GM12878 (cell line): ENCODE data around the gene WWP2. TPM values are rescaled to one million over a fixed set of nuclear protein-coding genes. Genes with fewer than 3 reads are reported as not detected.

Experiments
- ATAC-seq: fragments of 200-7000 bp; cut with Tn5 transposase; 3 replicates; pipeline ENCODE4 v1.9.1; 2020; ENCODE audit warnings: mild to moderate bottlenecking, moderate library complexity
- BruUV-seq: library from RNA; stranded (reverse); fragments of 400-500 nt; replicated peaks from 2 replicates; lab custom pipeline; 2021; lab: Mats Ljungman, UMichigan
- CTCF ChIA-PET: fragments of 300-600 bp; sonication (Branson Sonifier 250); formaldehyde crosslinking; extraction: SDS; loops from one replicate; lab custom pipeline; 2021; ENCODE audit warnings: inconsistent platforms; lab: Yijun Ruan, JAX
- POLR2A ChIA-PET: fragments of 350-600 bp; formaldehyde crosslinking; extraction: SDS; loops from one replicate; lab custom pipeline; 2021; ENCODE audit warnings: inconsistent platforms; lab: Charles Lee
- RAD21 ChIA-PET: fragments of 300-600 bp; sonication (Branson Sonifier 250); formaldehyde crosslinking; loops from one replicate; lab custom pipeline; 2023; ENCODE audit warnings: antibody characterized with exemption; ENCODE audit not compliant: unreplicated experiment; lab: Charles Lee
- SMC1A ChIA-PET: fragments of 300-600 bp; sonication (Branson Sonifier 250); formaldehyde crosslinking; loops from one replicate; lab custom pipeline; 2023; ENCODE audit not compliant: unreplicated experiment, uncharacterized antibody; lab: Charles Lee
- DNase-seq: peaks from one replicate; pipeline ENCODE4 v3.0.0-alpha.2; 2011; ENCODE audit warnings: low read depth, low spot score
- FAIRE-seq: peaks from 3 replicates; lab custom pipeline; 2011; peaks lifted over from hg19 to GRCh38; lab: Jason Lieb, UNC
- H2AFZ ChIP-seq: 2 replicates; pipeline ENCODE4 v1.6.0; 2011; ENCODE audit warnings: low read depth, low read length, control low read depth; ENCODE audit not compliant: control insufficient read depth
- H3K27ac ChIP-seq: 2 replicates; pipeline ENCODE4 v1.5.1; 2011; ENCODE audit warnings: control low read depth; ENCODE audit not compliant: control insufficient read depth, insufficient read depth
- H3K27me3 ChIP-seq, 2 experiments: replicated peaks in 1 of 2; 2 replicates each; pipeline versions ENCODE4 v1.6.0 to v1.6.1; 2011; ENCODE audit warnings: low read length in 1 of 2; ENCODE audit not compliant: control insufficient read depth in 2 of 2, insufficient read depth in 2 of 2
- H3K36me3 ChIP-seq, 2 experiments: 2 replicates each; pipeline ENCODE4 v1.5.1; 2011; ENCODE audit warnings: low read length in 1 of 2; ENCODE audit not compliant: control insufficient read depth in 2 of 2, insufficient read depth in 2 of 2
- H3K4me1 ChIP-seq: 2 replicates; pipeline ENCODE4 v1.6.1; 2011; ENCODE audit warnings: mild to moderate bottlenecking, low read length, moderate library complexity, mixed read lengths; ENCODE audit not compliant: control insufficient read depth, insufficient read depth
- H3K4me2 ChIP-seq: 2 replicates; pipeline ENCODE4 v1.6.0; 2011; ENCODE audit warnings: control low read depth; ENCODE audit not compliant: control insufficient read depth, insufficient read depth
- H3K4me3 ChIP-seq: fragments of 200-600 bp; sonication (generic); 2 replicates; pipeline ENCODE4 v1.5.1; 2016
- H3K79me2 ChIP-seq: 2 replicates; pipeline ENCODE4 v1.6.0; 2011; ENCODE audit warnings: low read length; ENCODE audit not compliant: control insufficient read depth, insufficient read depth
- H3K9ac ChIP-seq: 2 replicates; pipeline ENCODE4 v1.8.0; 2011; ENCODE audit warnings: low read length, control low read depth, mixed read lengths; ENCODE audit not compliant: control insufficient read depth, insufficient read depth
- H3K9me3 ChIP-seq: replicated peaks from 3 replicates; pipeline ENCODE4 v1.5.1; 2011; ENCODE audit warnings: mild to moderate bottlenecking, low read length; ENCODE audit not compliant: control insufficient read depth, insufficient read depth
- H4K20me1 ChIP-seq: 2 replicates; pipeline ENCODE4 v1.6.0; 2011; ENCODE audit not compliant: control insufficient read depth, insufficient read depth
- E4F1 ChIP-seq: fragments of 450-650 bp; IDR thresholded peaks from 2 replicates; pipeline ENCODE4 v1.6.1; 2018; ENCODE audit warnings: borderline replicate concordance, mild to moderate bottlenecking; ENCODE audit not compliant: partially characterized antibody
- EGR1 ChIP-seq, 2 experiments: IDR thresholded peaks; 1 replicate in 1 of 2; 2 replicates in 1 of 2; pipeline ENCODE4 v1.6.1; 2011 to 2012; ENCODE audit warnings: low read depth in 2 of 2, low read length in 2 of 2, borderline replicate concordance in 1 of 2, mild to moderate bottlenecking in 1 of 2, moderate library complexity in 1 of 2
- NFIC ChIP-seq: IDR thresholded peaks from 2 replicates; pipeline ENCODE4 v1.6.1; 2012; ENCODE audit warnings: low read depth, mild to moderate bottlenecking, inconsistent platforms, low read length, moderate library complexity
- NFYB ChIP-seq: IDR thresholded peaks from 2 replicates; pipeline ENCODE4 v1.6.1; 2011; ENCODE audit warnings: low read depth, mild to moderate bottlenecking, low read length, improper control_type of control experiment, moderate library complexity; ENCODE audit not compliant: insufficient read depth
- SUPT20H ChIP-seq: IDR thresholded peaks from 2 replicates; pipeline ENCODE4 v1.6.1; 2011; ENCODE audit warnings: low read depth, mild to moderate bottlenecking, low read length, moderate library complexity, borderline replicate concordance; ENCODE audit not compliant: control insufficient read depth
- ZBED1 ChIP-seq: IDR thresholded peaks from 2 replicates; pipeline ENCODE4 v1.6.1; 2016; ENCODE audit warnings: borderline replicate concordance
- ZNF207 ChIP-seq: fragments of 450-650 bp; IDR thresholded peaks from 2 replicates; pipeline ENCODE4 v1.6.1; 2014; ENCODE audit warnings: antibody characterized with exemption, mild to moderate bottlenecking, borderline replicate concordance
- ZNF622 ChIP-seq: fragments of 450-650 bp; IDR thresholded peaks from 2 replicates; pipeline ENCODE4 v1.6.1; 2017; ENCODE audit warnings: mild to moderate bottlenecking, inconsistent platforms
- ZZZ3 ChIP-seq: IDR thresholded peaks from 2 replicates; pipeline ENCODE4 v1.6.1; 2011; ENCODE audit warnings: low read depth; ENCODE audit not compliant: control insufficient read depth, insufficient read length
- WGBS: methylation state at CpG from one replicate; pipeline ENCODE4 v1.1.6; 2016; ENCODE audit warnings: low lambda C conversion rate; ENCODE audit not compliant: insufficient replicate concordance, insufficient coverage; ENCODE audit errors: missing lambda C conversion rate; 5-methylcytosine and 5-hydroxymethylcytosine counted together
- in situ Hi-C: fragments of 300-500 bp; cut with MboI; formaldehyde crosslinking; loops from 9 replicates; pipeline ENCODE4 v1.14.3; 2018; ENCODE audit warnings: mixed read lengths
- intact Hi-C: fragments of 100-400 bp; cut with micrococcal nuclease; formaldehyde crosslinking; loops from one replicate; pipeline ENCODE4 v1.14.2; 2022; ENCODE audit not compliant: unreplicated experiment
- polyA plus RNA-seq, 11 experiments: library from polyadenylated mRNA; depleted of rRNA in 4 of 11; unstranded in 6 of 11; stranded (reverse) in 5 of 11; fragments of >200 nt; fragmentation: Nextera tagmentation in 4 of 11; fragmentation: Illumina TruSeq in 1 of 11; extraction: Ambion mirVana in 4 of 11; extraction: Trizol in 1 of 11; gene quantifications; 1 replicate in 1 of 11; 2 replicates in 10 of 11; pipeline versions ENCODE4 v1.2.1 to v1.2.3, GENCODE V29; 2011 to 2016; ENCODE audit warnings: inconsistent platforms in 2 of 11, missing spikeins in 2 of 11, low read depth in 1 of 11
- total RNA-seq, 4 experiments: library from RNA; depleted of rRNA in 3 of 4; stranded (reverse); fragments of >200 nt in 3 of 4; fragmentation: Illumina TruSeq in 1 of 4; extraction: Trizol in 1 of 4; gene quantifications; 2 replicates each; pipeline versions ENCODE4 v1.2.1 to v1.2.3, GENCODE V29; 2013 to 2021
- TF ChIP-seq, protein P1 (sequence below): IDR thresholded peaks from 2 replicates; pipeline ENCODE4 v1.6.1; 2012; ENCODE audit warnings: low read depth, low read length, improper control_type of control experiment
- TF ChIP-seq, protein P2 (sequence below): fragments of 450-650 bp; IDR thresholded peaks from 2 replicates; pipeline ENCODE4 v1.6.1; 2016; ENCODE audit warnings: mild to moderate bottlenecking

WWP2 gene
- total and polyA plus RNA-seq, 10 of the 15 experiments (the other 5 are each of a cell fraction or from before 2014, with no cell fraction given), result 2.8 to 47.0 (median 23.8) TPM

DNA sequence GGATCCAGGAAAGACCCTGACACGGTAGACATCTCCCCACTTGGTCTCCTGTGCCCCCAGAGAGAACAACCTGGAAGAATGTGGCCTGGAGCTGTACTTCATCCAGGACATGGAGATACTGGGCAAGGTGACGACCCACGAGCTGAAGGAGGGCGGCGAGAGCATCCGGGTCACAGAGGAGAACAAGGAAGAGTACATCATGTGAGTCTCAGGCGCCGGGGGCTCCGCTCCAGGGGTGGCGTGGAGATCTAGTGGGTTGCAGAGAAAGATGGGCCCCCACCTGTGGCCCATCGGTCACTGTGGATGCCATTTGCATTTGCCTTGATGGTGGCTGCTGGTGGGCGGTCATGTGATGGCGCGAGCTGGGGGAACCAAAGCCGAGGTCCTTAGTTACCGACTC, 174.1 kb downstream of the WWP2 start:
- peaks cover 6 to 9% of the 10 kb centered on the region in 2 experiments; a peak in 3 of 4 replicates for H3K36me3 ChIP-seq
- in situ Hi-C loops, result no loop called here
- BruUV-seq, result no TSS peak

DNA sequence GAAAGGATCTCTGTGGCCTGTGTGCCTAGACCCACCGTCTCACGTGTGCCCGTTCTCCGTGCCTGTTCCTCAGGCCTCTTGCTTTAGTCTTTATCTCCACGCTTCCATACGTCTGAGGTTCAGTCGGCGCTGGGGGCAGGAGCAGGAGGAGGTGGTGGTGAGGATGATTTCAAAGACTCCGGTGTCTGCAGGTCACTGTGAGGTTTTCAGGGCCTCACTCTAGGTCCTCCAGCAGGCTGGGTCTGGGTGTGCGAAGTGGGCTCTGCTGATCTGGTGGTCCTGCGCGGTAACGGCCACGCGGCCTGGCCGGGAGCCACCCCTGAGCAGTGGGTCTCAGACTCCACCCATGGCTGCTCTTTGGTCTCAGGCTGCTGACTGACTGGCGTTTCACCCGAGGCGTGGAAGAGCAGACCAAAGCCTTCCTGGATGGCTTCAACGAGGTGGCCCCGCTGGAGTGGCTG, 174.6 kb downstream of the WWP2 start:
- H3K9ac ChIP-seq, result no peak overlapping the region
- WGBS, result 98% methylated on average over 21 of the region's 21 CpGs
- no peak overlapping the region for H3K4me2 ChIP-seq
- intact Hi-C loops (no loop called here), in situ Hi-C loops (no loop called here)
- peaks cover 4 to 9% of the 10 kb centered on the region in 2 experiments; a peak in 3 of 4 replicates for H3K36me3 ChIP-seq
- DNase-seq (no peak), FAIRE-seq (no peak), ATAC-seq (no peak)
- no peaks in the 10 kb centered on the region for H3K9me3 ChIP-seq
- BruUV-seq, result no TSS peak
- ChIA-PET CTCF (no interaction called here), POLR2A (no interaction called here), RAD21 (no interaction called here), SMC1A (no interaction called here)
- H2AFZ ChIP-seq, result no peak overlapping the region
- no peak overlapping the region for H3K27ac ChIP-seq
- no peaks in the 10 kb centered on the region for H3K79me2 ChIP-seq
- H3K4me3 ChIP-seq, result no peak overlapping the region
- no peaks in the 10 kb centered on the region for H3K27me3 ChIP-seq
- no peaks in the 10 kb centered on the region for H3K4me1 ChIP-seq
- H4K20me1 ChIP-seq, result no peaks in the 10 kb centered on the region
- TF ChIP-seq ZBED1, result no peak
- TF ChIP-seq SUPT20H, result no peak
- TF ChIP-seq, protein P1, sequence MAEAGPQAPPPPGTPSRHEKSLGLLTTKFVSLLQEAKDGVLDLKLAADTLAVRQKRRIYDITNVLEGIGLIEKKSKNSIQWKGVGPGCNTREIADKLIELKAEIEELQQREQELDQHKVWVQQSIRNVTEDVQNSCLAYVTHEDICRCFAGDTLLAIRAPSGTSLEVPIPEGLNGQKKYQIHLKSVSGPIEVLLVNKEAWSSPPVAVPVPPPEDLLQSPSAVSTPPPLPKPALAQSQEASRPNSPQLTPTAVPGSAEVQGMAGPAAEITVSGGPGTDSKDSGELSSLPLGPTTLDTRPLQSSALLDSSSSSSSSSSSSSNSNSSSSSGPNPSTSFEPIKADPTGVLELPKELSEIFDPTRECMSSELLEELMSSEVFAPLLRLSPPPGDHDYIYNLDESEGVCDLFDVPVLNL, result no peak
- no peak for TF ChIP-seq E4F1
- no peak for TF ChIP-seq ZNF622
- TF ChIP-seq NFYB, result no peak

More for the DNA sequence above, 174.1 kb downstream of the WWP2 start:
- RAD21 ChIA-PET, result no interaction called here
- intact Hi-C loops, result no loop called here
- no peak overlapping the region for H2AFZ ChIP-seq
- CTCF ChIA-PET, result no interaction called here
- no peak overlapping the region for H3K9ac ChIP-seq
- no peak overlapping the region for H3K4me2 ChIP-seq
- H3K79me2 ChIP-seq, result no peaks in the 10 kb centered on the region
- no peaks in the 10 kb centered on the region for H3K4me1 ChIP-seq
- POLR2A ChIA-PET, result no interaction called here
- ATAC-seq (no peak), DNase-seq (no peak), FAIRE-seq (no peak)
- no peak overlapping the region for H3K4me3 ChIP-seq
- WGBS, result 91% methylated on average over 15 of the region's 16 CpGs
- no peaks in the 10 kb centered on the region for H3K27me3 ChIP-seq
- H4K20me1 ChIP-seq, result no peaks in the 10 kb centered on the region
- no peak for TF ChIP-seq EGR1 (IDR thresholded peaks at IDR 0.05; ENCODE audit: borderline replicate concordance in 1 of 2, low read depth in 2 of 2, low read length in 2 of 2)
- TF ChIP-seq ZNF207, result no peak
- TF ChIP-seq, protein P2, sequence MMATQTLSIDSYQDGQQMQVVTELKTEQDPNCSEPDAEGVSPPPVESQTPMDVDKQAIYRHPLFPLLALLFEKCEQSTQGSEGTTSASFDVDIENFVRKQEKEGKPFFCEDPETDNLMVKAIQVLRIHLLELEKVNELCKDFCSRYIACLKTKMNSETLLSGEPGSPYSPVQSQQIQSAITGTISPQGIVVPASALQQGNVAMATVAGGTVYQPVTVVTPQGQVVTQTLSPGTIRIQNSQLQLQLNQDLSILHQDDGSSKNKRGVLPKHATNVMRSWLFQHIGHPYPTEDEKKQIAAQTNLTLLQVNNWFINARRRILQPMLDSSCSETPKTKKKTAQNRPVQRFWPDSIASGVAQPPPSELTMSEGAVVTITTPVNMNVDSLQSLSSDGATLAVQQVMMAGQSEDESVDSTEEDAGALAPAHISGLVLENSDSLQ, result no peak
- TF ChIP-seq NFIC, result no peak
- TF ChIP-seq ZZZ3, result no peak
- no peaks in the 10 kb centered on the region for H3K9me3 ChIP-seq
- no peak overlapping the region for H3K27ac ChIP-seq
- SMC1A ChIA-PET, result no interaction called here
